ENCODE measurements around the gene LIPF.

DNA sequence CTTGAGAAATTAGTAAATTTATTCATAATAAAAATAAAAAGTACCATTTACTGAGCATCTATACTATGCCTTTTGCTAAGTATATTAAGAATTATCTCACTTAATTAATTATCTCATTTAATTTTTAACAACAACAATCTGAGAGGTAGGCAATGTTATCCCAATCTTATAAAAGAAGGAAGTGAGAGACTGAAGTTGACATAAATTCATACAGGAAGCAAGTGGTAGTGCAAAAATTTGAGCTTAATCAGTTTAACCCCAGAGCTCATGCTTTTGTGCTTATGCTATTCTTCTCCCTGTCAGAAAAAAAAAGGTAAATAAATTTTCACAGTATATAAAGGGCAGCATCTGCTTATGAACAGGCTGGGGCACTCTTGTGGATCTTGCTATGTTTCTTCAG is 2.7 kb upstream of the LIPF start:
- TF ChIP-seq, protein P1, sequence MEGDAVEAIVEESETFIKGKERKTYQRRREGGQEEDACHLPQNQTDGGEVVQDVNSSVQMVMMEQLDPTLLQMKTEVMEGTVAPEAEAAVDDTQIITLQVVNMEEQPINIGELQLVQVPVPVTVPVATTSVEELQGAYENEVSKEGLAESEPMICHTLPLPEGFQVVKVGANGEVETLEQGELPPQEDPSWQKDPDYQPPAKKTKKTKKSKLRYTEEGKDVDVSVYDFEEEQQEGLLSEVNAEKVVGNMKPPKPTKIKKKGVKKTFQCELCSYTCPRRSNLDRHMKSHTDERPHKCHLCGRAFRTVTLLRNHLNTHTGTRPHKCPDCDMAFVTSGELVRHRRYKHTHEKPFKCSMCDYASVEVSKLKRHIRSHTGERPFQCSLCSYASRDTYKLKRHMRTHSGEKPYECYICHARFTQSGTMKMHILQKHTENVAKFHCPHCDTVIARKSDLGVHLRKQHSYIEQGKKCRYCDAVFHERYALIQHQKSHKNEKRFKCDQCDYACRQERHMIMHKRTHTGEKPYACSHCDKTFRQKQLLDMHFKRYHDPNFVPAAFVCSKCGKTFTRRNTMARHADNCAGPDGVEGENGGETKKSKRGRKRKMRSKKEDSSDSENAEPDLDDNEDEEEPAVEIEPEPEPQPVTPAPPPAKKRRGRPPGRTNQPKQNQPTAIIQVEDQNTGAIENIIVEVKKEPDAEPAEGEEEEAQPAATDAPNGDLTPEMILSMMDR (IDR thresholded peaks at IDR 0.05): no peak
- TF ChIP-seq POLR2A (IDR thresholded peaks at IDR 0.05): no peak

Data from esophagus squamous epithelium (tissue), 4 donors.